Measurements from ENCODE around the gene FOXP4. TPM values are rescaled to one million over a fixed set of nuclear protein-coding genes. Genes with fewer than 3 reads are reported as not detected.

FOXP4 gene
- total RNA-seq, 2 donors from 2014 or later: 8.6 to 10.5 TPM

GRCh38 chr6:41596096-41596685 lies 50.0 kb downstream of the FOXP4 start:
- no peaks in the 10 kb centered on the region for H3K27me3 ChIP-seq
- DNase-seq (no peak), ATAC-seq (no peak)
- WGBS, 2 donors: 84 to 90% methylated on average over 7 to 10 of the region's 10 CpGs
- no peak overlapping the region for H3K27ac ChIP-seq
- peaks cover 0 to 4% of the 10 kb centered on the region in 2 donors for H3K36me3 ChIP-seq (replicated peaks in 1 of 2; ENCODE audit: insufficient read depth in 1 of 2, low read depth in 2 of 2)
- no peaks in the 10 kb centered on the region for H3K4me1 ChIP-seq
- no peaks in the 10 kb centered on the region for H3K9me3 ChIP-seq
- intact Hi-C loops (cut with DNase I): loop anchor here (5.0 kb wide), 1 partner anchor 224 kb away; no protein-coding TSS in a partner anchor
- H3K4me3 ChIP-seq: no peak overlapping the region
- TF ChIP-seq CTCF (IDR thresholded peaks at IDR 0.05) (no peak), POLR2A (IDR thresholded peaks at IDR 0.05) (no peak)

GRCh38 chr6:41596807-41597206 lies 50.6 kb downstream of the FOXP4 start:
- intact Hi-C loops (cut with DNase I): loop anchor here (5.0 kb wide), 1 partner anchor 225 kb away; no protein-coding TSS in a partner anchor
- H3K9me3 ChIP-seq: no peaks in the 10 kb centered on the region
- TF ChIP-seq POLR2A (IDR thresholded peaks at IDR 0.05): no peak
- TF ChIP-seq CTCF (IDR thresholded peaks at IDR 0.05): no peak
- DNase-seq: no peak
- no peak for ATAC-seq
- no peaks in the 10 kb centered on the region for H3K27me3 ChIP-seq
- WGBS, 2 donors: 86 to 98% methylated on average over 10 to 11 of the region's 11 CpGs
- no peak overlapping the region for H3K4me3 ChIP-seq
- no peaks in the 10 kb centered on the region for H3K4me1 ChIP-seq
- no peak overlapping the region for H3K27ac ChIP-seq
- H3K36me3 ChIP-seq (replicated peaks in 1 of 2; ENCODE audit: insufficient read depth in 1 of 2, low read depth in 2 of 2): peaks cover 0 to 4% of the 10 kb centered on the region in 2 donors

GRCh38 chr6:41597246-41598000 lies 51.2 kb downstream of the FOXP4 start:
- DNase-seq (no peak), ATAC-seq (no peak)
- WGBS, 2 donors: 88 to 95% methylated on average over 3 to 18 of the region's 19 CpGs
- no peaks in the 10 kb centered on the region for H3K27me3 ChIP-seq
- no peaks in the 10 kb centered on the region for H3K4me1 ChIP-seq
- intact Hi-C loops (cut with DNase I): loop anchor here (5.0 kb wide), 1 partner anchor 225 kb away; no protein-coding TSS in a partner anchor
- H3K36me3 ChIP-seq (replicated peaks in 1 of 2; ENCODE audit: insufficient read depth in 1 of 2, low read depth in 2 of 2): peaks cover 0 to 4% of the 10 kb centered on the region in 2 donors
- TF ChIP-seq CTCF (IDR thresholded peaks at IDR 0.05) (no peak), POLR2A (IDR thresholded peaks at IDR 0.05) (no peak)
- H3K9me3 ChIP-seq: no peaks in the 10 kb centered on the region
- no peak overlapping the region for H3K4me3 ChIP-seq
- H3K27ac ChIP-seq: no peak overlapping the region

GRCh38 chr6:41598670-41599014 lies 52.5 kb downstream of the FOXP4 start:
- 87 to 96% methylated on average over 5 to 8 of the region's 8 CpGs for WGBS, 2 donors
- H3K36me3 ChIP-seq (replicated peaks in 1 of 2; ENCODE audit: insufficient read depth in 1 of 2, low read depth in 2 of 2): peaks cover 0 to 4% of the 10 kb centered on the region in 2 donors
- intact Hi-C loops (cut with DNase I): loop anchor here (5.0 kb wide), 1 partner anchor 226 kb away; no protein-coding TSS in a partner anchor

More at GRCh38 chr6:41598670-41599014, 52.5 kb downstream of the FOXP4 start:
- no peak for ATAC-seq
- H3K27me3 ChIP-seq: no peaks in the 10 kb centered on the region
- H3K27ac ChIP-seq: no peak overlapping the region
- H3K4me3 ChIP-seq: no peak overlapping the region
- H3K9me3 ChIP-seq: no peaks in the 10 kb centered on the region
- H3K4me1 ChIP-seq: peaks cover 9% of the 10 kb centered on the region
- DNase-seq: no peak
- TF ChIP-seq CTCF (IDR thresholded peaks at IDR 0.05) (no peak), POLR2A (IDR thresholded peaks at IDR 0.05) (no peak)

Measured in body of pancreas (tissue), 4 donors.